Left ventricle myocardium inferior (tissue), 1 donor: ENCODE results near the gene DSG1. TPM values are rescaled to one million over a fixed set of nuclear protein-coding genes. Genes with fewer than 3 reads are reported as not detected.

ENCODE experiments used
- DNase-seq: peaks from one replicate; pipeline ENCODE4 v3.0.0-alpha.2; 2020
- H3K27ac ChIP-seq: fragments of 200-600 bp; replicated peaks from 2 replicates; pipeline ENCODE4 v1.8.0; 2021
- H3K27me3 ChIP-seq: fragments of 200-600 bp; 2 replicates; pipeline ENCODE4 v1.8.0; 2021; ENCODE audit warnings: low read depth
- H3K36me3 ChIP-seq: fragments of 200-600 bp; 2 replicates; pipeline ENCODE4 v1.8.0; 2021
- H3K4me1 ChIP-seq: fragments of 200-600 bp; 2 replicates; pipeline ENCODE4 v1.8.0; 2021
- H3K4me3 ChIP-seq: fragments of 200-600 bp; 2 replicates; pipeline ENCODE4 v1.8.0; 2021; ENCODE audit warnings: mild to moderate bottlenecking, moderate library complexity
- H3K9me3 ChIP-seq: fragments of 200-600 bp; replicated peaks from 2 replicates; pipeline ENCODE4 v1.8.0; 2021
- CTCF ChIP-seq: fragments of 200-600 bp; IDR thresholded peaks from 2 replicates; pipeline ENCODE4 v1.8.0; 2021; ENCODE audit warnings: antibody characterized with exemption, mild to moderate bottlenecking, borderline replicate concordance
- intact Hi-C: fragments of 100-400 bp; cut with micrococcal nuclease; formaldehyde crosslinking; loops from one replicate; pipeline ENCODE4 v1.11.0; 2022
- long read RNA-seq: library from polyadenylated mRNA; unstranded; transcript quantifications from one replicate; pipeline ENCODE4 v2.0.0, GENCODE V29; 2021
- total RNA-seq: library from RNA; stranded (reverse); fragmentation: NEBNext Ultra II Directional; extraction: Animal tissue kit (Norgen Biotek cat#: 25700); gene quantifications from one replicate; pipeline ENCODE4 v1.2.1, GENCODE V29; 2021
- donor health status: DM: no; HTN: yes; CAD: no; lungs with severe emphysema.

Gene DSG1
- 1.3 TPM for total RNA-seq
- long read RNA-seq, partial matches to known transcripts, result 0 of 2 reads
- long read RNA-seq, other reads (novel, unspliced or antisense), result 2 of 2 reads

- no peak for DNase-seq
- H3K27ac ChIP-seq, result no peak within 1 kb of the TSS
- H3K9me3 ChIP-seq, result no peaks in the 10 kb centered on the region
- H3K4me3 ChIP-seq, result no peak within 1 kb of the TSS
- H3K36me3 ChIP-seq, result no peaks in the 10 kb centered on the region
- no peak for TF ChIP-seq CTCF
- no peaks in the 10 kb centered on the region for H3K27me3 ChIP-seq
- H3K4me1 ChIP-seq, result no peaks in the 10 kb centered on the region
- intact Hi-C loops, result no loop called here
Measured at GRCh38 chr18:31317860-31318259, at the start of gene DSG1. TSS of gene DSG1 (plus strand) at chr18:31318160. CDS start at chr18:31318301, 141 bp downstream.

GRCh38 chr18:31268985-31269406 lies 49.0 kb upstream of the DSG1 start:
- Histone ChIP-seq H3K27ac (no peak overlapping the region), H3K4me1 (peaks cover 26% of the 10 kb centered on the region), H3K4me3 (no peak overlapping the region), H3K27me3 (no peaks in the 10 kb centered on the region), H3K36me3 (no peaks in the 10 kb centered on the region), H3K9me3 (no peaks in the 10 kb centered on the region)
- no peak for TF ChIP-seq CTCF
- no peak for DNase-seq
- intact Hi-C loops, result no loop called here

- Histone ChIP-seq H3K4me3 (no peak overlapping the region), H3K9me3 (no peaks in the 10 kb centered on the region), H3K27me3 (no peaks in the 10 kb centered on the region), H3K36me3 (no peaks in the 10 kb centered on the region), H3K27ac (no peak overlapping the region), H3K4me1 (peaks cover 32% of the 10 kb centered on the region)
- no peak for TF ChIP-seq CTCF
- intact Hi-C loops, result no loop called here
- no peak for DNase-seq
Measured at GRCh38 chr18:31269566-31269965, 48.4 kb upstream of the DSG1 start.

GRCh38 chr18:31270578-31270977 lies 47.4 kb upstream of the DSG1 start:
- H3K27ac ChIP-seq, result no peak overlapping the region
- no peak for DNase-seq
- H3K36me3 ChIP-seq, result no peaks in the 10 kb centered on the region
- TF ChIP-seq CTCF, result no peak
- H3K27me3 ChIP-seq, result no peaks in the 10 kb centered on the region
- H3K9me3 ChIP-seq, result no peaks in the 10 kb centered on the region
- H3K4me3 ChIP-seq, result no peak overlapping the region
- peaks cover 42% of the 10 kb centered on the region for H3K4me1 ChIP-seq
- intact Hi-C loops, result loop anchor here (10.0 kb wide), 1 partner anchor 124 kb away; no protein-coding TSS in a partner anchor

- Histone ChIP-seq H3K4me3 (peak overlapping the region; percentile 35), H3K9me3 (no peaks in the 10 kb centered on the region), H3K36me3 (no peaks in the 10 kb centered on the region), H3K4me1 (peaks cover 43% of the 10 kb centered on the region), H3K27ac (peak overlapping the region; percentile 68), H3K27me3 (no peaks in the 10 kb centered on the region)
- intact Hi-C loops, result loop anchor here (10.0 kb wide), 1 partner anchor 121 kb away; no protein-coding TSS in a partner anchor
- no peak for DNase-seq
- TF ChIP-seq CTCF, result no peak
Measured at GRCh38 chr18:31273812-31274527, 44.0 kb upstream of the DSG1 start.
